Neural progenitor cell (in vitro differentiated cells): ENCODE measurements around the gene MAML3. TPM values are rescaled to one million over a fixed set of nuclear protein-coding genes. Genes with fewer than 3 reads are reported as not detected.
A peak's percentile ranks its signal among the peaks of the same experiment; 100 is the strongest.

ENCODE experiments used
- DNase-seq: peaks from one replicate; pipeline ENCODE4 v3.0.0-alpha.2; 2016; ENCODE audit warnings: low spot score
- H2AFZ ChIP-seq: fragments of 200-600 bp; sonication (generic); replicated peaks from 2 replicates; pipeline ENCODE4 v1.6.1; 2016; ENCODE audit warnings: antibody characterized with exemption
- H3F3A ChIP-seq: fragments of 200-600 bp; sonication (generic); 2 replicates; pipeline ENCODE4 v1.6.1; 2016; ENCODE audit warnings: antibody characterized with exemption, low read depth
- H3K27ac ChIP-seq: fragments of 200-600 bp; sonication (generic); 2 replicates; pipeline ENCODE4 v1.5.1; 2016; ENCODE audit warnings: mild to moderate bottlenecking
- H3K27me3 ChIP-seq: fragments of 200-600 bp; sonication (generic); 2 replicates; pipeline ENCODE4 v1.6.1; 2016; ENCODE audit warnings: mild to moderate bottlenecking, moderate library complexity
- H3K36me3 ChIP-seq: fragments of 200-600 bp; sonication (generic); 2 replicates; pipeline ENCODE4 v1.5.1; 2016
- H3K4me1 ChIP-seq: fragments of 200-600 bp; sonication (generic); 2 replicates; pipeline ENCODE4 v1.6.1; 2016; ENCODE audit warnings: mixed run types
- H3K4me2 ChIP-seq: fragments of 200-600 bp; sonication (generic); 2 replicates; pipeline ENCODE4 v1.6.1; 2016
- H3K4me3 ChIP-seq: fragments of 200-600 bp; sonication (generic); 2 replicates; pipeline ENCODE4 v1.5.1; 2016
- H3K79me2 ChIP-seq: fragments of 200-600 bp; sonication (generic); 2 replicates; pipeline ENCODE4 v1.6.1; 2016; ENCODE audit warnings: low read depth
- H3K9ac ChIP-seq: fragments of 200-600 bp; sonication (generic); 2 replicates; pipeline ENCODE4 v1.6.1; 2016
- H3K9me3 ChIP-seq: fragments of 200-600 bp; sonication (generic); 2 replicates; pipeline ENCODE4 v1.5.1; 2016; ENCODE audit warnings: low read depth
- H4K20me1 ChIP-seq: fragments of 200-600 bp; sonication (generic); 2 replicates; pipeline ENCODE4 v1.6.1; 2016; ENCODE audit warnings: low read depth
- H3K27ac Mint-ChIP-seq: 3 replicates; pipeline ENCODE4 v1.8.0; 2021; ENCODE audit warnings: mixed read lengths
- H3K27me3 Mint-ChIP-seq: 2 replicates; pipeline ENCODE4 v1.8.0; 2022; ENCODE audit warnings: low read depth, mild to moderate bottlenecking, inconsistent platforms, moderate library complexity, mixed read lengths; ENCODE audit not compliant: insufficient read depth
- H3K36me3 Mint-ChIP-seq: 3 replicates; pipeline ENCODE4 v1.8.0; 2021; ENCODE audit warnings: mixed read lengths
- H3K4me1 Mint-ChIP-seq: 3 replicates; pipeline ENCODE4 v1.8.0; 2021; ENCODE audit warnings: mixed read lengths
- H3K4me3 Mint-ChIP-seq: 3 replicates; pipeline ENCODE4 v1.8.0; 2021; ENCODE audit warnings: mild to moderate bottlenecking, moderate library complexity, mixed read lengths
- H3K9me3 Mint-ChIP-seq: 3 replicates; pipeline ENCODE4 v1.8.0; 2020; ENCODE audit warnings: mixed read lengths
- CTCF ChIP-seq: fragments of 200-600 bp; sonication (generic); IDR thresholded peaks from 2 replicates; pipeline ENCODE4 v1.5.1; 2017; ENCODE audit warnings: antibody characterized with exemption, mild to moderate bottlenecking
- EZH2 ChIP-seq: fragments of 200-600 bp; sonication (generic); IDR thresholded peaks from 2 replicates; pipeline ENCODE4 v1.6.1; 2017; ENCODE audit warnings: antibody characterized with exemption, mild to moderate bottlenecking, moderate library complexity
- EZH2phosphoT487 ChIP-seq: fragments of 200-600 bp; sonication (generic); IDR thresholded peaks from 2 replicates; pipeline ENCODE4 v1.6.1; 2017; ENCODE audit warnings: antibody characterized with exemption
- total RNA-seq: library from RNA; depleted of rRNA; stranded (reverse); fragments of >200 nt; gene quantifications from 2 replicates; pipeline ENCODE4 v1.2.3, GENCODE V29; 2015; ENCODE audit warnings: low replicate concordance

MAML3 gene
- total RNA-seq, 1 donor from 2014 or later, result 14.4 TPM

DNA sequence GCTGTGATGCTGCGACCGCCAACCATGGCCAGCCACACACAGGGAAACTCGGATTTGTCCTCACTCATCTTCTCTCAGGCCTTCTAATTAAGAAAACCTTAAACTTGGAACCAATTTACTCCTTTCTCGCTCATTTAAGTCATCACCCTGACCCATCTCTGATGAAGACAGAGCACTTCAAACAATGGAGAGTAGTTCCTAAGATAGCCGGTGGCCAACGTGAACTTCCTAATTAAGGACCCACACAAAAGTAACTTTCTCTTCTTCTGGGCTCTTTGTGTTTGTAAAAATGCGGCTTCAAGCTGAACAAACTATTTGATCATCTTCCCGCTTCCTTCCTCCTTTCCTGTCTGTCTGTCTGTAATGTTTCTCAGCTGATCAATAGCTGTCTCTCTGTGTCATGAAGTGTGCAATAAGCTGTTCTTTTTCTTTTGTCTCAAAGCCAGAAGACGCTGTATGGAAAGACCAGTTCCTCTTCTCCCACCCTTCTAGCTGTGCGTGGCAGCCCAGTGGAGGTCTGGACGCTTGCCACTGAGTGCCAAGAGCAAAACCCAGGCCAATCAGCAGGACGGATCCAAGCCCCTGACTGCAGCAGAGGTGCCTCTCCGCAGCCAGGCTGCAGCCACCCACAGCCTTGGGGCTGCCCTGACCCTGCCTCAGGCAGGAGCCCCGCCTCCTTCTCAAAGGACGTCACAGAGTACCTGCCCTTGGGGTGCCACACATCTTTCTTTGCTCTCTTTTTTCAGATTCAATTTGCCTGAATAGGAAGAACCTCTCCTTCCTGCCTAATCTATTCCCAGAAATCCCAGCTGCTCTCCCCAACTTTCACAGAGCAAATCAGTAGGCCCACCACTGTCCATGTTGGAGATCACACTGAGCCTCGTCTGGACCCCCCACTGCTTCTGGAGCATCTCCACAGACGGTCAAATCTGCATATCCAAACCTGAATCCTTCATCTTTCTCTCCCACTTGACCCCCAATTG is 59.3 kb downstream of the MAML3 start:
- no peak for DNase-seq
- no peaks in the 10 kb centered on the region for H3K36me3 ChIP-seq
- H3K27me3 ChIP-seq, result no peaks in the 10 kb centered on the region
- H3K4me1 Mint-ChIP-seq, result peaks cover 52% of the 10 kb centered on the region
- no peak overlapping the region for H3K27ac ChIP-seq
- H3F3A ChIP-seq, result peaks cover 21% of the 10 kb centered on the region
- peak overlapping the region; percentile 48 for H3K27ac Mint-ChIP-seq
- peaks cover 4% of the 10 kb centered on the region for H3K79me2 ChIP-seq
- H3K9me3 ChIP-seq, result no peaks in the 10 kb centered on the region
- H3K9ac ChIP-seq, result no peak overlapping the region
- H3K4me3 Mint-ChIP-seq, result no peak overlapping the region
- peaks cover 2% of the 10 kb centered on the region for H3K27me3 Mint-ChIP-seq
- H3K4me1 ChIP-seq, result peaks cover 34% of the 10 kb centered on the region
- H4K20me1 ChIP-seq, result peaks cover 68% of the 10 kb centered on the region
- no peak overlapping the region for H2AFZ ChIP-seq
- no peak overlapping the region for H3K4me3 ChIP-seq
- H3K9me3 Mint-ChIP-seq, result no peaks in the 10 kb centered on the region
- TF ChIP-seq CTCF (no peak), EZH2phosphoT487 (no peak), EZH2 (no peak)
- H3K36me3 Mint-ChIP-seq, result no peaks in the 10 kb centered on the region
- peak overlapping the region; percentile 26 for H3K4me2 ChIP-seq

DNA sequence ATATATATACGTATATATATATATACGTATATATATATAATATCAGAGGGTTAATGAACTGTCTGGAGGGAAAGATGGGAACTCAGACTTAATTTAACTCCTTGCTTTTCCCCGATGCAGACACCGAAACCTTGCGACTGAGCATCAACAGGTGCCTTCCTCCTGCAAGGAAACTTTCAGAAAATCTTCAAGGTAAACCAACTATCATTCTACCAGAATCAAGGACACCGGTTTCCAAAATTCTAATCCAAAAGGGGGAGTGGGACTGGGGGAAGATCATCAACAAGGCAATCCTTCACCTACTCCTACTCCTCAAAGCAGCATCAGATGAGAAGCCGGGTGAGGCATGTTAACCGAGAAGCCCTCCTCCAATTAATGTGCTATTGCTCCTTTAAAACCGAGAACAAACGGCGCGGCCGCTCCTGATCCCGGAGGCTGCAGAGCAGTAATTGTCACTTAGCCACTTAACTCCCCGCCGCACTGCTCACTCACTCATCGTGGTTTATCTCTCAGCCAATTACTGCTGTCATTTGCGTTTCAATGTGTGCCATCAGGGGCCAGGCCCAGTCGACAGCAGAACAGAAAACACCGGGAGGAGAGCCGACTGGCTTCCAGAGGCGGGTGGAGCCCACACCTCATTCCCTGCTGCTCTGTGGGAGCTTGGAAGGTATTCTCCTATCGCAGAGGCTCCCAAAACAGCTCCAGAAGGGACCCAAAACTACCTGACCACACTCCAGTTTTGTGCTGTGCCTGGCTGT is 61.7 kb downstream of the MAML3 start:
- H3K4me3 Mint-ChIP-seq, result peak overlapping the region; percentile 78
- H3K9me3 Mint-ChIP-seq, result no peaks in the 10 kb centered on the region
- peaks cover 34% of the 10 kb centered on the region for H3K4me1 ChIP-seq
- no peaks in the 10 kb centered on the region for H3K36me3 ChIP-seq
- peak; percentile 96 for DNase-seq
- H3K4me3 ChIP-seq, result no peak overlapping the region
- H3K27ac ChIP-seq, result no peak overlapping the region
- peak overlapping the region; percentile 74 for H3K27ac Mint-ChIP-seq
- peaks cover 4% of the 10 kb centered on the region for H3K79me2 ChIP-seq
- H3K36me3 Mint-ChIP-seq, result peaks cover 4% of the 10 kb centered on the region
- peaks cover 2% of the 10 kb centered on the region for H3K27me3 Mint-ChIP-seq
- no peak overlapping the region for H2AFZ ChIP-seq
- no peak overlapping the region for H3K9ac ChIP-seq
- no peaks in the 10 kb centered on the region for H3K9me3 ChIP-seq
- H3K4me2 ChIP-seq, result peak overlapping the region; percentile 74
- H3K27me3 ChIP-seq, result no peaks in the 10 kb centered on the region
- TF ChIP-seq EZH2phosphoT487 (peak; percentile 50), EZH2 (no peak)
- H4K20me1 ChIP-seq, result peaks cover 64% of the 10 kb centered on the region
- peaks cover 42% of the 10 kb centered on the region for H3K4me1 Mint-ChIP-seq
- H3F3A ChIP-seq, result peaks cover 21% of the 10 kb centered on the region

- no peak for DNase-seq
- H3K4me1 Mint-ChIP-seq, result peaks cover 39% of the 10 kb centered on the region
- Histone ChIP-seq H4K20me1 (peaks cover 62% of the 10 kb centered on the region), H3K36me3 (no peaks in the 10 kb centered on the region), H3K27me3 (no peaks in the 10 kb centered on the region), H3K4me3 (no peak overlapping the region), H3K9me3 (no peaks in the 10 kb centered on the region), H3F3A (peaks cover 21% of the 10 kb centered on the region), H3K4me2 (peak overlapping the region; percentile 74), H3K79me2 (peaks cover 4% of the 10 kb centered on the region), H3K27ac (no peak overlapping the region), H3K4me1 (peaks cover 34% of the 10 kb centered on the region), H2AFZ (no peak overlapping the region), H3K9ac (no peak overlapping the region)
- no peak overlapping the region for H3K27ac Mint-ChIP-seq
- TF ChIP-seq CTCF (no peak), EZH2phosphoT487 (no peak), EZH2 (no peak)
- H3K36me3 Mint-ChIP-seq, result peaks cover 6% of the 10 kb centered on the region
- peaks cover 2% of the 10 kb centered on the region for H3K27me3 Mint-ChIP-seq
- no peak overlapping the region for H3K4me3 Mint-ChIP-seq
- no peaks in the 10 kb centered on the region for H3K9me3 Mint-ChIP-seq
Measured at GRCh38 chr4:140091305-140091704, 62.7 kb downstream of the MAML3 start.
